Vagina (tissue), 2 donors: ENCODE results near the gene KCNIP4.

ENCODE experiments used
- CTCF ChIP-seq, 3 experiments: fragments of 450-650 bp in 2 of 3; fragments of 200-600 bp in 1 of 3; sonication (generic) in 1 of 3; IDR thresholded peaks; one replicate each; pipeline ENCODE4 v1.5.1; 2017 to 2019; ENCODE audit warnings: antibody characterized with exemption in 3 of 3, mild to moderate bottlenecking in 2 of 3, moderate library complexity in 2 of 3
- POLR2A ChIP-seq, 2 donors: fragments of 450-650 bp; IDR thresholded peaks; one replicate each; pipeline ENCODE4 v1.6.1; 2017; ENCODE audit warnings: antibody characterized with exemption in 2 of 2, mild to moderate bottlenecking in 2 of 2, moderate library complexity in 2 of 2
- POLR2AphosphoS5 ChIP-seq, 2 donors: sonication (generic); formaldehyde crosslinking; IDR thresholded peaks; one replicate each; pipeline ENCODE4 v1.9.0; 2017; ENCODE audit warnings: antibody characterized with exemption in 2 of 2, mild to moderate bottlenecking in 2 of 2, low read depth in 1 of 2; ENCODE audit not compliant: insufficient read depth in 1 of 2

DNA sequence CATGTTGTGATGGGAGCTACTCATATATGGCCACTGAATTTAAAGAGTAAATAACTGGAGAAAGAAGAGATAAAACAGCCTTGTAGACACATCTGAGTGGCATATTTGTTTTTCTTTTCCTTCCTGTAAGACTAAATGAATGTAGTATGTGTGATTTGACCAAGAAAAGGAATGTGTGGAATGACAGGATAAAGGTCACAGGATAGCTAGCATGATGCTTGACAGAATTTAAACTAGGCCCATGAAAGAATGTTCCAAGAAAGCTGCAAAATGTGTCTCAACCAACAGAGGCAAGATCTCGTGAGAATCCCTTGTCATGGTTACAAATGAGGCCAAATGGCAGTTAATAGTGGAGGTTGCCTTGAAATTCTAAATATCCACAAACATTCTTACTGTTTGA lies 137.0 kb downstream of the KCNIP4 start:
- no peak for TF ChIP-seq CTCF (IDR thresholded peaks at IDR 0.05)
- no peak for TF ChIP-seq POLR2A (IDR thresholded peaks at IDR 0.05)
- no peak for TF ChIP-seq POLR2AphosphoS5 (IDR thresholded peaks at IDR 0.05; ENCODE audit: insufficient read depth in 1 of 2, low read depth in 1 of 2)
